GM19397 (cell line): ENCODE results near the gene SLC5A10.

Experiments used
- ATAC-seq: cut with Tn5 transposase; IDR thresholded peaks from one replicate; pipeline ENCODE4 v1.9.1; 2021; ENCODE audit warnings: mild to moderate bottlenecking, moderate library complexity; ENCODE audit not compliant: unreplicated experiment

Gene SLC5A10

DNA sequence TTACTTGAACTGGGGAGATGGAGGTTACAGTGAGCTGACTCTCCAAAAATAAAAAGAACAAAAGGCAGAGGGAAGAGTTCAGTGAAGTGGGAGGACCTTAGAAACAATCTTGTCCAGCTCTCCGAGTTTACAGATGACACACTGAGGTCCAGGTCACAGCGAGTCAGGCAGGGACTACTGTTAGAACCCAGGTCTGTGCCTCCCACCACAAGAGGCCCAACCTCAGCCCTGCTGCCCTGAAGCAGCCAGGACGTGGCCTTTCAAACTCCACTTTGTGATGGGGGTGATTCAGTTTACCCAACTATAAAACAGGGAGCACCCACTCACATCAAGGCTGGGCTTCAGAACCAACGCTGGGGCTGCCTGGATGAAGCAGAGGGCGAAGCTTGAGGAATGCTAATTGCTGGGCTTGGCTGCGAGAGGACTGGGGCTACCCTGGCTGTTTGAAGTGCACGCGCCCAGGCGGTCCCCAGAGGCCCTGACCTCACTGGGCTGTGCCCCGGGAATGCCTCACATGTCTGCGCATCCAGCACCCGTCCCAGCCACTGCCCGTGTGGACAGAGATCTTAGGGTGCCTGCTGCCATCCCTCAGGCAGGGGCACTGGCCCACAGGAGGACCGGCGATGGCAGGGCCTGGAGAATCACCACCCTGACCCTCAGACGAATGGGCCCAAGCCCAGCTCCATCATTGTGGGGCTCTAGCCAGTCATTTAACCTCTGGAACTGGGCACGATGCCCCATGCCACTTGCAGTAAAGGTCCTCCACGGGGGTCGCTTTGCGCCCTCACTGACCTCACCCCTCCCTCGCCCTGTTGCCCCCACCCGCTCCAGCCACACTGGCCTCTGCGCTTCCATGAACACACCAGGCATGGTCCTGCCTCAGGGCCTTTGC, 11.4 kb downstream of the SLC5A10 start:
- no peak for ATAC-seq

DNA sequence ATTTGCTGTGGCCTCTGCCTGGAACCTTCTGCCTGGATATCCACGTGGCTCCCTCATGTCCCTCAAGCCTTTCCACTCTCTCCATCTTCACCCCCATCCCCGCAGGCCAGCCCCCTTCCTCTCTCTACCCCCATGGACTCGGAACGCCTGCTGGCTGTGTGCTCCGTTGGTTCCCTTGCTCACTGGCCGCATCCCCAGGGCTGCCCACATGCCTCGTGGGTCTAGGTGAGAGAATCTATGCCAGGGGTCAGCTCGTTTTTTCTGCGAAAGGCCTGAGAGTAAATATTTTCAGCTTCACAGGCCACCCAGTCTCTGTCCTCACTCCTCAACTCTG, 12.0 kb downstream of the SLC5A10 start:
- no peak for ATAC-seq

GRCh38 chr17:18964550-18964949, 12.6 kb downstream of the SLC5A10 start:
- no peak for ATAC-seq

GRCh38 chr17:18965530-18966236, 13.7 kb downstream of the SLC5A10 start:
- ATAC-seq, result no peak

GRCh38 chr17:18966831-18967624, 15.1 kb downstream of the SLC5A10 start:
- ATAC-seq, result no peak

GRCh38 chr17:18967916-18968315, 16.0 kb downstream of the SLC5A10 start:
- no peak for ATAC-seq

- ATAC-seq, result no peak
Measured at GRCh38 chr17:18968345-18968744, 16.4 kb downstream of the SLC5A10 start.

DNA sequence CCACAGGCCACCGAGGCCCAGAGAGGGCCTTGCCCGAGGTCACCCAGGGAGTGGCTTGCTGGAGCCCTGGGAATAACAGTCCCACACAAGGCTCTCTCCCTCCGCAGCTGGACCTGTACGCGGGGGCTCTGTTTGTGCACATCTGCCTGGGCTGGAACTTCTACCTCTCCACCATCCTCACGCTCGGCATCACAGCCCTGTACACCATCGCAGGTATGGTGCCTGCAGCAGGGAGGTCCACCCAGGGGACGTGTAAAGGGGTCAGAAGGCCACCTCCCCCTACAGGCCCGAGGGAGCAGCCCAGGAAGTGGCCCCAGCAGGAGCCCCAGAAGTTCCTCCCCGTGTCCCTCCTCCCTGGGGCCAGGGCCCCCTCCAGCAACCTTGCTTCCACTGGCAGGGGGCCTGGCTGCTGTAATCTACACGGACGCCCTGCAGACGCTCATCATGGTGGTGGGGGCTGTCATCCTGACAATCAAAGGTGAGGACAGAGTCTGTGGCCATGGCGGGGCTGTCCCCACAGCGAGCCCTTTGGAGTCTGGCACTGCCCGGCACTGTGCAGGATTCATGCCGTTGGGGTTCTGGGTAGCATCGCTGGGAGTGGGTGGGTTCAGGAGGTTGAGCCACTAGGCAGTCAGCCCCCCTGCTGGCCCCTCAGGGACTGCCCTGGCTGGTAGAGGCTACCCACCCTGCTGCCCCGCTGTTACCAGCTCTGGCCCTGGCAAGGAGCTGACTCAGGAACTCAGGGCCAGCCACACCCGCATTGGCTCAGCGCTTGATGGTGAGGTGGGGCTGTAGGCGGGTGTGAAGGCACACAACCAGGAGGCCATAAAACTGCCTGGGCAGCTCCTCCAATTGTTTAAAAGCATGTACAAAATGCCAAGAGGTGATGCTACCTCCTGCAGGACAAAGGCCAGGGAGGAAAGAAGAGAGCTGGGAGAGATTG, 17.3 kb downstream of the SLC5A10 start:
- ATAC-seq, result no peak

- ATAC-seq, result no peak
Measured at GRCh38 chr17:18970582-18971480, 18.9 kb downstream of the SLC5A10 start.

- ATAC-seq, result no peak
Measured at GRCh38 chr17:18971801-18972200, 19.8 kb downstream of the SLC5A10 start.

- no peak for ATAC-seq
Measured at GRCh38 chr17:18974407-18975149, 22.6 kb downstream of the SLC5A10 start.

DNA sequence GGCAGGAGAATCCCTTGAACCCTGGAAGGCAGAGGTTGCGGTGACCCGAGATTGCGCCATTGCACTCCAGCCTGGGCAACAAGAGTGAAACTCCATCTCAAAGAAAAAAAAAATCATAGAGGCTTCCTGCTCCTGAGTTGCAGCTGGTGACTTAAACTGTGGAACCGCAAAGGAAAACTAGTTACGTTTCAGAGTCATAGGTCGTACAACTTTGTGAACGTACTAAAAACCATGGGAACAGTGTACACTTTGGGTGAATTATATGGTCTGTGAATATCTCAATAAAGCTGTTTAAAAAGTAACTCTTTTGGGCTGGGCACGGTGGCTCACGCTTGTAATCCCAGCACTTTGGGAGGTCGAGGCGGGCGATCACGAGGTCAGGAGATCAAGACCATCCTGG, 23.6 kb downstream of the SLC5A10 start:
- no peak for ATAC-seq

DNA sequence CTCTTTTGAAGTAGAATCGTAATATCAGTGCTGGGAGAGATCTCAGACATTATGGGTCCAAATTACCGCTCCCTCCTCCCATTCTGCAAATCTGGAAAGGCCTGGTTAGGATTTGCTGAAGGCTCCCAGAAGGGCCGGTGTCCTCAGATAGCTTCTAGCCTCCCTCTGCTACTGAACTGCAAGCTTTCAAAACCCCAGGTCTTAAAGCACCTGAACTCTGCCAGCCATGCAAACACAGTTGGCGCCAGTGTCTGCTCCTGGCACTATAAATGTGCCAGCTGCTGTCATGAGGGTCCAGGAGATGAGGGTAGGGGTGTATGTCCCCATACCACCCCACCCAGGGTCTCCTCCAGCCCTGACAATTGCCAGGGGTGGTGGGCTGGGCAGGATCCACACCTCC, 24.2 kb downstream of the SLC5A10 start:
- no peak for ATAC-seq

- no peak for ATAC-seq
Measured at GRCh38 chr17:18977021-18977420, 25.1 kb downstream of the SLC5A10 start.

DNA sequence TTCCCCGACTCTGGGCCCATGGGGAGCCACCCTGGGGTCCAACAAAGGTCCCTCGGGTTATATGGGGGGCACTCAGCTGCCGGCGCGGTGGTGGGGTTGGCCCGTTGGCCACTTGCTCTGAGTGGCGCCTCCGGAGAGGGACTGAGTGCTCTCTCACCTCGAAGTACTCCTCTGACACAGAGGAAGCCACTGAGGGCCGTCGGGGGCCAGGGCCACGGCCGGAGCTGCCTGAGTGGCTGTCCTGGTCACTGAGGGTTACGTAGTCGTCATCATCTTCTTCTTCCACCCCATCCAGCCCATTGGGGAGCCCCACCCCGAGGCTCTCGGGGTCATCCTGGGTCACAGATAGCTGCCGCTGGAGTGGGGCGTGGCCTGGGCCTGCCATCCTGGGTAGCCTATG, 25.7 kb downstream of the SLC5A10 start:
- ATAC-seq, result no peak

GRCh38 chr17:18978050-18978449, 26.1 kb downstream of the SLC5A10 start:
- no peak for ATAC-seq

GRCh38 chr17:18978655-18979054, 26.7 kb downstream of the SLC5A10 start:
- no peak for ATAC-seq

GRCh38 chr17:18980682-18981334, 28.8 kb downstream of the SLC5A10 start:
- ATAC-seq, result no peak
